HG02610 (cell line): ENCODE measurements around the gene DFFA.

Source experiments
- ATAC-seq: cut with Tn5 transposase; IDR thresholded peaks from one replicate; pipeline ENCODE4 v1.9.1; 2021; ENCODE audit warnings: mild to moderate bottlenecking, moderate library complexity; ENCODE audit not compliant: unreplicated experiment

DFFA gene

GRCh38 chr1:10472220-10473144, at the start of gene DFFA:
TSS of gene DFFA (minus strand) at chr1:10472529. CDS start at chr1:10472458, 71 bp downstream.
- ATAC-seq, result peak; percentile 80

- ATAC-seq, result no peak
These were observed 49.3 kb upstream of the DFFA start for GRCh38 chr1:10521537-10522157.

GRCh38 chr1:10520952-10521351, 48.6 kb upstream of the DFFA start:
- no peak for ATAC-seq

- ATAC-seq, result no peak
These were observed 48.2 kb upstream of the DFFA start for GRCh38 chr1:10520497-10520896.

- ATAC-seq, result no peak
These were observed 46.7 kb upstream of the DFFA start for GRCh38 chr1:10519016-10519417.

GRCh38 chr1:10517677-10517982, 45.3 kb upstream of the DFFA start:
- ATAC-seq, result no peak

- no peak for ATAC-seq
These were observed 44.8 kb upstream of the DFFA start for GRCh38 chr1:10516925-10517676.

GRCh38 chr1:10515976-10516750, 43.8 kb upstream of the DFFA start:
- ATAC-seq, result no peak

GRCh38 chr1:10515301-10515975, 43.1 kb upstream of the DFFA start:
- no peak for ATAC-seq

- ATAC-seq, result no peak
These were observed 42.3 kb upstream of the DFFA start for GRCh38 chr1:10514490-10515235.

GRCh38 chr1:10513199-10513598, 40.9 kb upstream of the DFFA start:
- no peak for ATAC-seq

- ATAC-seq, result no peak
These were observed 39.2 kb upstream of the DFFA start for GRCh38 chr1:10511494-10511885.

- ATAC-seq, result peak; percentile 82
These were observed 38.5 kb upstream of the DFFA start for GRCh38 chr1:10510520-10511493.

GRCh38 chr1:10509809-10510509, 37.6 kb upstream of the DFFA start:
- no peak for ATAC-seq

- no peak for ATAC-seq
These were observed 36.2 kb upstream of the DFFA start for GRCh38 chr1:10508511-10508951.

- no peak for ATAC-seq
These were observed 35.0 kb upstream of the DFFA start for GRCh38 chr1:10507111-10507879.

- ATAC-seq, result no peak
These were observed 34.3 kb upstream of the DFFA start for GRCh38 chr1:10506677-10507047.
